CD1c-positive myeloid dendritic cell (primary cell): ENCODE results near the gene EN1.

Experiments used
- DNase-seq: peaks from one replicate; pipeline ENCODE4 v3.0.0-alpha.2; 2016; ENCODE audit errors: extremely low spot score

Gene EN1

DNA sequence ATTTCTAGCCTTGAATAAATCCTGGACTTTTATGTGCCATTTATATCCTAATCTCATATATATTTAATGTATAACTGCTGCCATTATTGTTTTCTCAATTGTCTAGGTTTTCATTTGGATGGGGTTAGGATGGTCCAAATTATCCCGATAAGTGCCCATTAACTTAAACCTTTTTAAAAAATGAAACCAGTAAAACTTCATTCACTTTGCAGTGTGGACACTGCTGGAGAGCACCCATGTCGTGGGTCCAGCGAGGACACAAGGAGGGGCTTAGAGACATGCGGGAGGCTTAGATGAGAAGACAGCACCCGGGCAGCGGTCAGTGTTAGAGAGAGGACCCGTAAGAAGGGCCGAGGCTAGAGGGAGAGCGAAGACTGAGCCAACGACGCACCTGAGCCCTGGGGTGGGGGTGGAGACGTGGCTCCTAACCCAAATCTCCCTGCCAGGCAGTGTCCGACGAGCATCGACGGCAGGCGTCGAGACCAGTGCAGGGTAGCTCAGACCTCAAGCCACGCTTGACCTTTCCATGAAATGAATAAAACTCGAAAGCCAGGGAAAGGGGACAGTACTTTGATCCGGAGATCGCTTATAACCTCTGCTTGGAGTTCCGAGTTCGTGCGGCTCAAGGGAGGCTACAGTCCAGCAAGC is 9.0 kb upstream of the EN1 start:
- DNase-seq, result no peak

- peak; percentile 86 for DNase-seq
Measured at GRCh38 chr2:118855451-118856279, 8.2 kb upstream of the EN1 start.

DNA sequence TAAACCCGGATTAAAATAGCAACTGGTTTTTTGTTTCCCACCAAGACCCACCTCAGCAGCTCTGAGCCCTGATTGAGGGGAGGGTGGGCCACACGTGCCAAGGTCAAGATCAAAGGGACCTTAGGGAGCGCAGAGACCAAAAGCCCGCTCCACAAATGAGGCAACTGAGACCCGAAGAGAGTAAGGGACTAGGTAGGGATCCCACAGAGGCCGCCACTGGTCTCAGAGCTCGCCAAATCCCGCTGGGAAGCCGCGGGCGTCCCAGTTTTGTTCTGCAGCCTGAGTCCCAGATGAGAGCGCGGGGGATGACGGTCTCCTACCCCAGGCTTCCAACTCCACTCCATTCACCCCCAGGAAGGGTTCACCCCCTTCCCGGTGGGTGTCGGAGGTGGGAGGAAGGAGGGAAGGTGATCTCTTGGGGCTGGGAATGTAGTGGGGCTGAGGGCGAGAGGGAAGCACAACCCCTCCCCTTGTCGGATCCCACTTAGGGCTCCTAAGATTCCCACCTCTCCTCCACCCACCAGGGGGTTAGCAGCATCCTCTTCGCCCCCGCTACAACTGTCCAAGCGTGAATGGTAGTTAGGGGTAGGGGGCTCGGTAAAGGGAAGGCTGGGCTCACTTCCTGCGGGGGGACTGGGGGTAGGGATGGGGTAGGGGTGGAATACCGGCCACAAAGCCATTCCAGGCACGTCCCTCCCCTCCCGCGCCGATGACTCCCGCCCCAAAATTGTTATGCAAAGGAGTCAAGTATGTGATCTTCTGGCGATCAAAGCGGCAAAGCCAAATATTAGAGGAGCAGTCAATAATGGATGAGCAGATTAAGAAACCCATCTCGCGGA is 7.3 kb upstream of the EN1 start:
- no peak for DNase-seq

DNA sequence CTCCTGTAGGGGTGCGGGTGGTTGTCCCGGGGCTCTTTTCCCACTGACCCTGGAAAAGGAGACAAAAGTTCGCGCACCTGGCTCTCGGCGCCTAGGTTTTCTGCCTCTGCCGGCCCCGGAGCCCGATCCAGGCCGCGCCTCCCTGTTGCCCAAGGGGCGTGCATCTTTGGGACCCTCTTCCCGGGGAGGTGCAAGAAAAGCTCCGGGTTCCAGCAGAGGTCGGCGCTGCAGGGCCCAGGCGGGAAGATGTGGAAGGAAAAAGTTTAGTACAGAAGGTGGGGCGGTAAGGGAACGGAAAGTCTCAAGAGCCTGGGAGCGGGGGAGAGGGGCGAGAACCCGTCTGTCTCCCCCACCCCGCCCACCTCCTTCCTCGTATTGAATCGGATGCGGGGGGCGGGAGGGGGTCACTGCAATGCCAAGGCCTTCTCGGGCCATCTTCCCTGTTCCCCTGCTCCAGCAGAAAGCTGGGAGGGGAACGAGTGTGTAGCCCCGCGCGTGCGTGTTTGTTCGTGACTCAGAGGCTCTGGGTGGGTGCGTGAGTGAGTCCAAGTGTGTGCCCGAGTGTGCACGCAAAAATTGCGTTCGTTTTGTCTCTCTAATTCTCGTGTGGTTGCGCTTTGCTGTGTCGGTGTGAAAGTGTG is 6.3 kb upstream of the EN1 start:
- DNase-seq, result no peak

DNA sequence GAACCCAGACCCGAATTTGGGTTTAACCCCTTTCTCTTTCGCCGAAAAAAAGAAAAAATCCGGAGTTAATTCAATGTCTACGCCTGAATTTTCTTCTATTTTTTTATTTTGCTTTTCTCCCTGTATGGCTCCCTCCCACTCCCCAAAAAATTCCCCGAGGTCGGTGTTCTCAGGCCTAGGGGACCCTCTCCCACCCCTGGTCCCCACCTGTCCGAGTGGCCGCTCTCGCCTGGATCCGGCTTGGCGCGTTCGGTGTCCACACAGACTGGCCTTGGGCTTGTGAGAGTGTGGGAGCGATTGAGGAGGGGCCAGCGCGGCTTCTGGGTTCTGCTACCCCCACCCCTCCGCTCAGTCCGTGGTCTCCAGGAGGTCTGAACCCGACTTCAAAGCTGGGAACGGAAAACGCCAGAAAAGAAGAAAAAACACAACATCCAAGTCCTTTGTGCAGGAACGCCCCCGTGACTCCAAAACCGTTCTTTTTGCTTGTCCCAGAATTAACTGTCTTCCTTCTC is 5.7 kb upstream of the EN1 start:
- DNase-seq, result no peak

DNA sequence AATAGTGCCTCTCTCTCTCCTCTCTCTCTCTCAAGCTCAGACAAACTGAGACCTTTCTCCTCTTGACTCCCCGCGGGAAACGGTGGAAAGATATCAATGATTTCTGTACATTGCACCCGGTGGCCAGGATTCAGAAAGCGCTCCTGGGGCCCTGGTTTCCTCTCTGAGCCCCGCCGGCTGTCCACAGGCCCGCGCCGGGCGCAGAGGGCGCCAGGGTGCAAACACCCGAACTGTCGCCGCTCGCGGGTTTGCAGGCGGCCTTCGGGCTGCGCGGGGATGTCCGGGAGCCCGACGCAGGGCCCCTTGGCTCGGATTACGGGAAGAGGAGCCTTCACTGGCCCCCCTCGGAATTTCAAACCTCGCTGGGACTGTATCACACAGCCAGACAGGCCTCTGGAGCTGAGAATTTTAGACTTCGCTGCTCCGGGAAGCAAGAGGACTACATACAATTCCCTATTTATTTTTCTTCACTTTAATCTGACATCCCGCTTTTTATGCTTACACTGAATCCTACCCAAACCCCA is 5.2 kb upstream of the EN1 start:
- DNase-seq, result no peak

DNA sequence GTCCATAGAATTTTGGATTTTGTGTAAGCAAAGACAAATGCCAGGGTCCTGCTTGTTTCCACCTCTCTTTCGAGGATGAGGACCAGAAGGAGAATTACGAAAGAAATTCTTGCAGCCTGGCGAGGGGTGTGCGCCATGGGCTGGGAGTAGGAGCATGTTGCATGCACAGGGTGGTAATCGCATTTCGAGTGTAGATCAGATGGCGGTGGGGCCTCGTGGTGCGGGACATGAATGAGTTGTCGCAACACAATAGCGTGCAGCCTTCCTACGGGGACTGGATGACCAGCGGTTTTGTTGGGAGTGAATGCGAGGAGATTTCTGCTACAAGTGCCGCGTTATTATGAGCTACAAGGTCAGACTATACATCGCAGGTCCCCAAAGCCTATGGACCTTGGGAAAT is 4.2 kb upstream of the EN1 start:
- DNase-seq, result no peak

DNA sequence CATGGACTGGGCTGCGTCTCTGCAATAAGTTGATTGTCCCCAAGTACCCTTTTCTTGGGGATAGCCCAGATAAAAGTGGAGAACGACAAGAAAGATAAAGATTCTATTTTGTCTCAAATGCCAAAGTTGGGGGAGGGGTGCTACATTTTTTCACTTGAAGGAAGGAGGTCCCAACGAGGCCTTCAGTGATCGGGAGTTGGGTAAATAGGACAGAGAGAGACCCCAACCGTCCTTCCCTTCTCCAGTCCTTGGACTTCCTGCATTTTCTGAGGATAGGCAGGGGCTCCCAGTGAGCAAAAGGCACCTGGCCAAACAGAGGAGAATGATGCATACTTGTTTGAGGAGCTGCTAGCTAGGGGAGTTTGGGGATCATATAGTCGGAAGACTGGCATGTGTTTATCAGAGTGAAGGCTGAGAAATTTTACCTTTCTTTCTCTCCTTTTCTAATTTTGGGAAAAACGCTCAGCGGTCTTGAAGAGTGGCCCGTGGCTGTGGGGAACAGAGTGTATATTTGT is 3.5 kb upstream of the EN1 start:
- no peak for DNase-seq

GRCh38 chr2:118850168-118850900 is 2.9 kb upstream of the EN1 start:
- DNase-seq, result no peak

DNA sequence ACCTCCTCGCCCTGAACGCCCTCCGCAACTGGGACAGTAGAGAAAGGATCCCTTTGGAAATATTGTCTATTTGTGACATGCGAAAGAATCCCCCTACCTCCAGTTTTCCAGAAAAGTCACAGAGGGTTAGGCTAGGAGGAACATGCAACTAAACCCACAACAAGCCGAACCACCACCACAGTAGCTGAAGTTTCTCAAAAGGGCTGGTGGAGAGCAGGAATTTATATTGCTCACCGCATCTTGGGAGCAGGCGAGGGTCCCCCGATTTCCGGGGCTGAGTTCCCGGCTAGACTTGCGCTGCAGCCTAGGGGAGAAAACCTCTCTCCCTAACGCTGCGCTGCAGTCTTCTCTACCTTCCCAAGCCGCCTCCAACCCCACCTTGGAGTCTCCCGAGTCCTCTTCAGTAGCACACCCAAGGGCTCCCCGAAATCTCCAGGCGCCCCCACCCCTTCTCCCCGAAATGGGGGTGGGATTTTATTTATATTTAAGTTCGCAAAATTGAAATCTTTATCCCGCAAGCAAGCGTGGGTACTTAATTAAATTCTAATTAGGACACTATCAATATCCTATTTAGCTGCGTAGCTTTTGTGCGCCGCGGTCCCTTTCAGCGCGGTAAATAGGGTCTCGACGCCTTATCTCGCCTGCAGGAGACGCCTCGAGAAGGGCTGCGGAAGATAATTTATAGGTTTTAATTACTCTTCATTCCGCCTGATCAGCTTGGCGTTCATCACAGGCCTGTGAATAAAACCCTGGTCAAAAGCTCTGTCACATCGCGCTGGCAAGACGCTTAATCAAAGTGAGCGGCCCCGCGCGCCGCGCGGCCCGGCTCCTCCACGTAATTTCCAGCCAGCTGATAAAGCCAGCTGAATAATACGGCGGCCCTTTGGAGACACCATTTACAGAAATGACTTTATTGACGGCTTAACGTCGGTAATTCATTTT is 2.0 kb upstream of the EN1 start:
- DNase-seq, result no peak

GRCh38 chr2:118848381-118849225 is 1.2 kb upstream of the EN1 start:
- DNase-seq, result no peak

- DNase-seq, result no peak
Measured at GRCh38 chr2:118847762-118848172, 319 bp upstream of the EN1 start.

GRCh38 chr2:118846442-118846952 is 951 bp downstream of the EN1 start:
- no peak for DNase-seq

DNA sequence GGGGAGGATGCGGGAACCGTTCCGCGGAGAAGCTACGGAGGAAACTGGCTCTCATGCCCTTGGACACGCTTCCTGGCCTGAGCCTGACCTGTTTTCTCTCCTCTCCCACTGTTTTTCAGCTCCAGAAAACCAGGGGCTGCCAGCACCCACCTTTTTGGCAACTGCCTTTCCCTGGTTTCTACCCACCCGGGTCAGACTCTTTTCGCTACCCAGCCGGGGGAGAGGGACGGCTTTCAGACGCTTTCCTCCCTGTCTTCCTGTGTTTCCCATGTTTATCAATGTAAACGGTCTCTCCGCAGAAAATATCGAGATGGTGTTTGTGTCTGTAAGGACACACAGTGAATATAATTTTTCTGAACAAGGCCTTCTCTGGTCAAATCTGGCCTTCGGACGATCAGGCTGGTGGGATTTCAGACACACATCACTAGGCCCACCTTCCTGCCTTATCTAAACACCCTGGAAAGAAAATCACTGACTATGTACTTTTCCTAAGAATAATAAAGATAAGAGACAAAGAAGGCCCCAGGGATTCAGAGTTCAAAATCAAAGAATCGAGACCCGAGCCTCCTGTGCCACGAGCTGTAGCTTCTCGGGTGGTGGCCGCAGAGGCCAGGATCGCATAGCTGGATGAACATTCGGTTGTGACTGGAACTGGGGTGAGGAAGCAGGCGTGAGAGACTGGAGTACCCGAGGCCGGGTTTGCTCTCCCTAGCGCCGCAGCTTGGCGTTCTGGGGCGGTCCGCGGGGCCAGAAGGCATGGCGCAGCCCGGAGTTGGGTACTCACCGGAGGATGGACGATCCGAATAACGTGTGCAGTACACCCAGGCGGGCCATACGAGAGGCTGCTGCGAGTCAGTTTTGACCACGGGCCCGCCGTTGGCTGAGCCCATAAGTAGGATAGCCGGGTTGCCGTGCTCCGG is 1.7 kb downstream of the EN1 start:
- DNase-seq, result no peak

DNA sequence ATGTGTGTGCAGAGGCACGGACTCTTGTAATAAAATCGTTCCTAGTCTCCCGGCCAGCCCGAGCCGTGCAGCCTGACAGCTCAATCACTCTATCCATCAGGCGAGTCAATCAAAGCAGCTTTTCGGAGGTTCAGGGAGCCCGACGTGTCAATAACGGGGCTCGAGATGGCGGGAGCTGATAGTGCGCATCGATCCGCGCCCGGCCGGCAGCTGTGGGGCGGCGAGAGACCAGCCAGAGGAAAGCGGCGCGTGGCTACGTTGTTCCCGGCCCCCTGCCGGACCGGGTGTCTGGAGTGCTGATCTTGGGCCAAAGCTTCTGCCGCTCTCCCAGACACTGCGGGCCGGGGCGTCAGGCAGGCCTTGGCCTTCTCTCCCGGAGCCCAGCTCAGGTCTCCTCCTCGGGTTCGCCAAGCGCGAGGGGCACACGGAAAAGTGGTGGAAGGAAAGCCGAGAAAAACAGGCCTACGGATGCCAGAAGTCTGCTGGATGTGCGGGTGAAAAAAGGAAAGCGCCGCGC is 2.4 kb downstream of the EN1 start:
- DNase-seq, result no peak

- no peak for DNase-seq
Measured at GRCh38 chr2:118844261-118845004, 3.0 kb downstream of the EN1 start.
